Epithelial cell of proximal tubule (primary cell): ENCODE results near the gene SAMD4A. TPM values are rescaled to one million over a fixed set of nuclear protein-coding genes. Genes with fewer than 3 reads are reported as not detected.

Source experiments
- DNase-seq: peaks from one replicate; pipeline ENCODE4 v3.0.0-alpha.2; 2011; ENCODE audit warnings: low read depth
- H3K4me3 ChIP-seq: 2 replicates; pipeline ENCODE4 v1.5.1; 2011; ENCODE audit warnings: low read depth, mild to moderate bottlenecking, low read length
- CTCF ChIP-seq: conservative IDR thresholded peaks from 2 replicates; pipeline ENCODE4 v1.5.1; 2012; ENCODE audit warnings: low read depth, mild to moderate bottlenecking, low read length
- total RNA-seq: library from RNA; depleted of rRNA; stranded (reverse); fragments of >200 nt; gene quantifications from 2 replicates; pipeline ENCODE4 v1.2.3, GENCODE V29; 2015

SAMD4A gene
- total RNA-seq, 1 donor from 2014 or later = 18.9 TPM

GRCh38 chr14:54535126-54535525 is 31.8 kb upstream of the SAMD4A start:
- DNase-seq = no peak
- H3K4me3 ChIP-seq = no peak overlapping the region
- no peak for TF ChIP-seq CTCF

GRCh38 chr14:54535646-54536045 is 31.3 kb upstream of the SAMD4A start:
- TF ChIP-seq CTCF = no peak
- H3K4me3 ChIP-seq = no peak overlapping the region
- DNase-seq = no peak

- no peak for DNase-seq
- no peak for TF ChIP-seq CTCF
- H3K4me3 ChIP-seq = no peak overlapping the region
These were observed 29.3 kb upstream of the SAMD4A start for GRCh38 chr14:54537651-54538050.

GRCh38 chr14:54538055-54538454 is 28.9 kb upstream of the SAMD4A start:
- DNase-seq = no peak
- no peak for TF ChIP-seq CTCF
- H3K4me3 ChIP-seq = no peak overlapping the region

GRCh38 chr14:54547583-54547982 is 19.3 kb upstream of the SAMD4A start:
- no peak for DNase-seq
- H3K4me3 ChIP-seq = no peak overlapping the region
- TF ChIP-seq CTCF = no peak

- TF ChIP-seq CTCF = no peak
- no peak overlapping the region for H3K4me3 ChIP-seq
- DNase-seq = no peak
These were observed 18.4 kb upstream of the SAMD4A start for GRCh38 chr14:54548491-54548890.

GRCh38 chr14:54549862-54550261 is 17.1 kb upstream of the SAMD4A start:
- no peak for TF ChIP-seq CTCF
- no peak overlapping the region for H3K4me3 ChIP-seq
- DNase-seq = no peak
